NB4 (cell line): Measurements from ENCODE around the gene KIAA0930.

Experiments used
- DNase-seq: peaks from one replicate; pipeline ENCODE4 v3.0.0; 2010; ENCODE audit warnings: low read depth
- H3K4me3 ChIP-seq: one replicate; pipeline ENCODE4 v1.5.1; 2011; ENCODE audit warnings: mild to moderate bottlenecking, low read depth, low read length, moderate library complexity
- CTCF ChIP-seq: IDR thresholded peaks from one replicate; pipeline ENCODE4 v1.5.1; 2012; ENCODE audit warnings: low read depth, low read length
- MYC ChIP-seq: IDR thresholded peaks from 2 replicates; pipeline ENCODE4 v1.6.1; 2011; ENCODE audit warnings: low read depth, low read length
- POLR2A ChIP-seq: IDR thresholded peaks from 2 replicates; pipeline ENCODE4 v1.6.1; 2011; ENCODE audit warnings: mild to moderate bottlenecking; ENCODE audit not compliant: insufficient read length; ENCODE audit errors: extremely low read depth
- TF ChIP-seq, protein P1 (sequence below): IDR thresholded peaks from 2 replicates; pipeline ENCODE4 v1.6.1; 2011; ENCODE audit warnings: low read depth, low read length

Gene KIAA0930

GRCh38 chr22:45181766-45182165 is 58.9 kb downstream of the KIAA0930 start:
- DNase-seq, result no peak
- no peak for TF ChIP-seq POLR2A
- no peak for TF ChIP-seq CTCF
- no peak for TF ChIP-seq MYC
- TF ChIP-seq, protein P1, sequence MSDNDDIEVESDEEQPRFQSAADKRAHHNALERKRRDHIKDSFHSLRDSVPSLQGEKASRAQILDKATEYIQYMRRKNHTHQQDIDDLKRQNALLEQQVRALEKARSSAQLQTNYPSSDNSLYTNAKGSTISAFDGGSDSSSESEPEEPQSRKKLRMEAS, result no peak
- H3K4me3 ChIP-seq, result no peak overlapping the region

DNA sequence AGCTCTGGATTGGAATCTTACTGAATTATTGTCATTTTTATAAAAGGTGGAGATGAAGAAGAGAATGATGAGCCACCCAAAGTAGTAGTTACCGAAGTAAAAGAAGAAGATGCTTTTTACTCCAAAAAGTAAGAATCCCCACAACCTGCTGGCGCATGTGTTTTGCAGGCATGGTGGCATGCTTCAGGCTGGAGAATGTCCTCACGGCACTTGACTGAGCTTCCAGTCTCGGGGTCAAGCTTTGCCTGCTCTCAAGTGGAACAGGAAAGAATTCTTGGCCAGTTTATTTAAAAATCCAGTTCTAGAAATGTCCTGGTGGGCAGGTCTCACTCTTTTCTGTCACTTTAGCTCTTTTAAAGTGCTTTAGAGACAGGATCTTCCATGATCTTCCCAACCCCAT is 59.5 kb downstream of the KIAA0930 start:
- no peak for DNase-seq
- TF ChIP-seq CTCF (no peak), MYC (no peak), POLR2A (no peak)
- TF ChIP-seq, protein P1, result no peak

DNA sequence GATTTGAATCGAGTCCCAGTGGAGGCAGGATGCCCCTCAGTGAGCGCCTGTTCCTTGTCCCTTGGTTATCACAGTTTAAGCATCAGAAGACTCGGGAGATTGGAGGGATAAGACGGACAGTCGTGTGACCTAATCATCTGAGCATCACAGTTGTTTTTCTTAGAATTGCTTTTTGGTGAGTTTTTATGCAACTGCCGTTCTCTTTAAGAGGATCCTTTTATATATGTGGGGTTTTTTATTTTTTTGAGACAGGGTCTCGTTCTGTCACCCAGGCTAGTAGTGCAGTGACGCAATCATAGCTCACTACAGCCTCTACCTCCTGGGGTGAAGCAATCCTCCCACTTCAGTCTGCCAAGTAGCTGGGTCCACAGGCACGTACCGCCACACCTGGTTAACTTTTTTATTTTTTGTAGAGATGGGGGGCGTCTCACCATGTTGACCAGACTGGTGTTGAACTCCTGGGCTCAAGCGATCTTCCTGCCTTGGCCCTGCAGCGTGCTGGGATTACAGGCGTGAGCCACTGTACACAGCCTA is 60.5 kb downstream of the KIAA0930 start:
- peak; percentile 71 for DNase-seq
- TF ChIP-seq MYC, result no peak
- no peak for TF ChIP-seq POLR2A
- no peak for TF ChIP-seq CTCF
- TF ChIP-seq, protein P1, result no peak
- no peak overlapping the region for H3K4me3 ChIP-seq

More for the DNA sequence above, 59.5 kb downstream of the KIAA0930 start:
- no peak overlapping the region for H3K4me3 ChIP-seq

DNA sequence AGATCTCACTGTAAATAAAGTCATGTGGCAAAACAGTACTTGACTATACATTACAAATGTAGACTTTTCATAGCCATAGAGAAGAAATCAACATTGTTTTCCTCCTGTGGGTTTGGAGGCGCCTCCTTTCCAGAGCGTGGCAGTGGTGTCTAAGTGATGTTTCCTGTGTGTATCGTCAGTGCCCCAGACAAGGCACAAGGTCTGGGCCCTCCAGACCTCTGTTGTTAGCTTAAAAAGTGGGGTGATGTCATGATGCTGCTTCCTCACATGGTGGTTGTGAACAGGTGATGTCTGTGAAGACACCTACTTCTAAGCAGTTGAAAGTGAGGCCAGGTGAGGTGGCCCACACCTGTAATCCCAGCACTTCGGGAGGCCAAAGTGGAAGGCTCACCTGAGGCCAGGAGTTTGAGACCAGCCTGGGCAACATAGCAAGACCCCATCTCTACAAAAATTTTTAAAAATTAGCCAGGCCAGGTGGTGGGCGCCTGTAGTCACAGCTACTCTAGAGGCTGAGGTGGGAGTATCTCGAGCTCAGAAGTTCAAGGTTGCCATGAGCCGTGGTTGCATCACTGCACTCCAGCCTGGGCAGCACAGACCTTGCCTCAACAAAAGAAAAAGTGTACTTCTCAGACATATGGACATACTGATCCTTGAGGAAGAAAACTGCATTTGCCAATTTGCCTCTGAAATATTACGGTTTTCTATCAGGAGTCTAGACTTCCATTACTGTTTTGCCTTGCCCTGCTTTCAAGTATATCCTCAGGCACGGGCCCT is 61.2 kb downstream of the KIAA0930 start:
- no peak for TF ChIP-seq MYC
- TF ChIP-seq, protein P1, result no peak
- no peak for TF ChIP-seq CTCF
- no peak for TF ChIP-seq POLR2A
- peak; percentile 43 for DNase-seq
- H3K4me3 ChIP-seq, result no peak overlapping the region

- H3K4me3 ChIP-seq, result no peak overlapping the region
- no peak for TF ChIP-seq MYC
- no peak for TF ChIP-seq POLR2A
- TF ChIP-seq CTCF, result no peak
- TF ChIP-seq, protein P1, result no peak
- no peak for DNase-seq
Measured at GRCh38 chr22:45172881-45173585, 67.7 kb downstream of the KIAA0930 start.
